WTC11 (cell line): ENCODE measurements around the gene LRRC49. TPM values are rescaled to one million over a fixed set of nuclear protein-coding genes. Genes with fewer than 3 reads are reported as not detected.

Source experiments
- ATAC-seq: fragments of 200-7000 bp; cut with Tn5 transposase; 2 replicates; pipeline ENCODE4 v1.10.0; 2021; ENCODE audit warnings: mild to moderate bottlenecking, moderate library complexity
- CTCF ChIA-PET: fragments of 300-600 bp; sonication (Branson Sonifier 250); formaldehyde crosslinking; loops from one replicate; lab custom pipeline; 2021; ENCODE audit warnings: antibody characterized with exemption; lab: Charles Lee
- POLR2A ChIA-PET: fragments of 350-600 bp; sonication (Branson Sonifier 250); formaldehyde crosslinking; loops from one replicate; lab custom pipeline; 2021; ENCODE audit warnings: antibody characterized with exemption; lab: Charles Lee
- DNase-seq: peaks from one replicate; pipeline ENCODE4 v3.0.0; 2021; ENCODE audit warnings: low spot score
- H3K27ac Mint-ChIP-seq: 2 replicates; pipeline ENCODE4 v1.8.0; 2021; ENCODE audit warnings: mixed read lengths
- H3K27me3 Mint-ChIP-seq: 2 replicates; pipeline ENCODE4 v1.8.0; 2021; ENCODE audit warnings: low read depth, mild to moderate bottlenecking, moderate library complexity, mixed read lengths
- H3K36me3 Mint-ChIP-seq: 2 replicates; pipeline ENCODE4 v1.8.0; 2021; ENCODE audit warnings: mixed read lengths
- H3K4me1 Mint-ChIP-seq: 2 replicates; pipeline ENCODE4 v1.8.0; 2022; ENCODE audit warnings: mixed read lengths
- H3K4me3 Mint-ChIP-seq: 2 replicates; pipeline ENCODE4 v1.8.0; 2021; ENCODE audit warnings: mild to moderate bottlenecking, moderate library complexity, mixed read lengths
- H3K9me3 Mint-ChIP-seq: 2 replicates; pipeline ENCODE4 v1.8.0; 2021; ENCODE audit warnings: mixed read lengths
- ATF1 ChIP-seq: sonication (generic); formaldehyde crosslinking; IDR thresholded peaks from 2 replicates; pipeline ENCODE4 v1.8.1; 2023; ENCODE audit warnings: mild to moderate bottlenecking, moderate library complexity, missing genetic modification reagents
- CREM ChIP-seq: sonication (generic); formaldehyde crosslinking; IDR thresholded peaks from 2 replicates; pipeline ENCODE4 v1.8.1; 2022; ENCODE audit warnings: mild to moderate bottlenecking, missing genetic modification reagents, moderate library complexity
- GABPB1 ChIP-seq: sonication (generic); formaldehyde crosslinking; IDR thresholded peaks from 2 replicates; pipeline ENCODE4 v1.8.1; 2023; ENCODE audit warnings: mild to moderate bottlenecking, missing genetic modification reagents
- NR1H2 ChIP-seq: sonication (generic); formaldehyde crosslinking; IDR thresholded peaks from 2 replicates; pipeline ENCODE4 v1.9.0; 2021; ENCODE audit warnings: mild to moderate bottlenecking, moderate library complexity, missing genetic modification reagents
- OVOL2 ChIP-seq: fragments of 250-450 bp; sonication (Bioruptor Pico); IDR thresholded peaks from 2 replicates; pipeline ENCODE4 v1.9.0; 2021; ENCODE audit warnings: mild to moderate bottlenecking, borderline replicate concordance
- SOX15 ChIP-seq: fragments of 250-450 bp; sonication (Bioruptor Pico); IDR thresholded peaks from 2 replicates; pipeline ENCODE4 v1.9.0; 2021; ENCODE audit warnings: mild to moderate bottlenecking
- TEAD1 ChIP-seq: sonication (generic); formaldehyde crosslinking; IDR thresholded peaks from 2 replicates; pipeline ENCODE4 v1.8.0; 2022; ENCODE audit warnings: mild to moderate bottlenecking, missing genetic modification reagents
- TEAD4 ChIP-seq: sonication (generic); formaldehyde crosslinking; IDR thresholded peaks from 2 replicates; pipeline ENCODE4 v1.8.0; 2022; ENCODE audit warnings: mild to moderate bottlenecking, missing genetic modification reagents
- ZNF416 ChIP-seq: fragments of 250-450 bp; sonication (Bioruptor Pico); IDR thresholded peaks from 2 replicates; pipeline ENCODE4 v1.9.0; 2021; ENCODE audit warnings: mild to moderate bottlenecking, inconsistent platforms
- ZNF671 ChIP-seq: fragments of 250-450 bp; sonication (Bioruptor Pico); IDR thresholded peaks from 2 replicates; pipeline ENCODE4 v1.8.0; 2021; ENCODE audit warnings: mild to moderate bottlenecking
- total RNA-seq: library from RNA; stranded (reverse); gene quantifications from 3 replicates; pipeline ENCODE4 v1.2.3, GENCODE V29; 2021
- TF ChIP-seq, protein P1 (sequence below): fragments of 250-450 bp; sonication (Bioruptor Pico); IDR thresholded peaks from 2 replicates; pipeline ENCODE4 v1.8.0; 2021; ENCODE audit warnings: mild to moderate bottlenecking
- TF ChIP-seq, protein P2 (sequence below): sonication (generic); formaldehyde crosslinking; IDR thresholded peaks from 2 replicates; pipeline ENCODE4 v1.8.1; 2023; ENCODE audit warnings: mild to moderate bottlenecking, missing genetic modification reagents, moderate library complexity
- TF ChIP-seq, protein P3 (sequence below): fragments of 200-600 bp; IDR thresholded peaks from 2 replicates; pipeline ENCODE4 v1.8.0; 2022; ENCODE audit warnings: antibody characterized with exemption
- TF ChIP-seq, protein P4 (sequence below): sonication (generic); formaldehyde crosslinking; IDR thresholded peaks from 2 replicates; pipeline ENCODE4 v1.8.0; 2022; ENCODE audit warnings: mild to moderate bottlenecking, missing genetic modification reagents
- TF ChIP-seq, protein P5 (sequence below): sonication (generic); formaldehyde crosslinking; IDR thresholded peaks from 2 replicates; pipeline ENCODE4 v1.8.0; 2023; ENCODE audit warnings: mild to moderate bottlenecking, missing genetic modification reagents
- TF ChIP-seq, protein P6 (sequence below): sonication (generic); formaldehyde crosslinking; IDR thresholded peaks from 2 replicates; pipeline ENCODE4 v1.8.1; 2023; ENCODE audit warnings: mild to moderate bottlenecking, missing genetic modification reagents, borderline replicate concordance
- TF ChIP-seq, protein P7 (sequence below): sonication (generic); formaldehyde crosslinking; conservative IDR thresholded peaks from 2 replicates; pipeline ENCODE4 v1.8.1; 2022; ENCODE audit warnings: mild to moderate bottlenecking, missing genetic modification reagents
- TF ChIP-seq, protein P8 (sequence below): sonication (generic); formaldehyde crosslinking; IDR thresholded peaks from 2 replicates; pipeline ENCODE4 v1.8.1; 2022; ENCODE audit warnings: mild to moderate bottlenecking, moderate library complexity, missing genetic modification reagents
- TF ChIP-seq, protein P9 (sequence below): sonication (generic); formaldehyde crosslinking; IDR thresholded peaks from 2 replicates; pipeline ENCODE4 v1.8.1; 2023; ENCODE audit warnings: mild to moderate bottlenecking, missing genetic modification reagents

LRRC49 gene
- total RNA-seq, 1 experiment from 2014 or later = 6.9 TPM

DNA sequence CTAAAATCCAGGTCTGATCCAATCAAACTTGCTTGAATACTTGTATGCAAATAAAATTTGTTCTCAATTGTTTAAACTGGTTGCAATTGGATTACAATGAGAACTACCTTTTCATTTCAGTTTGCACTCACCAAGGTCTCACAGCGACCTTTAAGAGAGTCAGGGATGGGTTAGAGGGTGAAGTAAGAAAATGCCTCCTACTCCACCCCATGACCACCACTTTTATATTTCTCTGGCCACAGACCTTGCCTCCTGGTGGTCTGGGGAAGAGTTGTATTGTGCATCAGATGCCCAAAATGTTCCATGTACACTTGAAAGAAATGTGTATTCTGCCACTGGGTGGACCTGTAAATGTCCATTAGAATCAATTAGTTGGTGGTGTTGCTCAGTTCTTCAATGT lies 206.3 kb downstream of the LRRC49 start:
- H3K4me3 Mint-ChIP-seq = no peak overlapping the region
- no peak overlapping the region for H3K27ac Mint-ChIP-seq
- ATAC-seq (no peak), DNase-seq (no peak)
- CTCF ChIA-PET = no interaction called here
- H3K4me1 Mint-ChIP-seq = no peaks in the 10 kb centered on the region
- no peaks in the 10 kb centered on the region for H3K36me3 Mint-ChIP-seq
- no peaks in the 10 kb centered on the region for H3K9me3 Mint-ChIP-seq
- TF ChIP-seq, protein P1, sequence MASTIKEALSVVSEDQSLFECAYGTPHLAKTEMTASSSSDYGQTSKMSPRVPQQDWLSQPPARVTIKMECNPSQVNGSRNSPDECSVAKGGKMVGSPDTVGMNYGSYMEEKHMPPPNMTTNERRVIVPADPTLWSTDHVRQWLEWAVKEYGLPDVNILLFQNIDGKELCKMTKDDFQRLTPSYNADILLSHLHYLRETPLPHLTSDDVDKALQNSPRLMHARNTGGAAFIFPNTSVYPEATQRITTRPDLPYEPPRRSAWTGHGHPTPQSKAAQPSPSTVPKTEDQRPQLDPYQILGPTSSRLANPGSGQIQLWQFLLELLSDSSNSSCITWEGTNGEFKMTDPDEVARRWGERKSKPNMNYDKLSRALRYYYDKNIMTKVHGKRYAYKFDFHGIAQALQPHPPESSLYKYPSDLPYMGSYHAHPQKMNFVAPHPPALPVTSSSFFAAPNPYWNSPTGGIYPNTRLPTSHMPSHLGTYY (CRISPR knock-in tag) = no peak
- TF ChIP-seq, protein P2, sequence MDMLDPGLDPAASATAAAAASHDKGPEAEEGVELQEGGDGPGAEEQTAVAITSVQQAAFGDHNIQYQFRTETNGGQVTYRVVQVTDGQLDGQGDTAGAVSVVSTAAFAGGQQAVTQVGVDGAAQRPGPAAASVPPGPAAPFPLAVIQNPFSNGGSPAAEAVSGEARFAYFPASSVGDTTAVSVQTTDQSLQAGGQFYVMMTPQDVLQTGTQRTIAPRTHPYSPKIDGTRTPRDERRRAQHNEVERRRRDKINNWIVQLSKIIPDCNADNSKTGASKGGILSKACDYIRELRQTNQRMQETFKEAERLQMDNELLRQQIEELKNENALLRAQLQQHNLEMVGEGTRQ (CRISPR knock-in tag) = no peak
- TF ChIP-seq TEAD4 = no peak
- TF ChIP-seq, protein P3, sequence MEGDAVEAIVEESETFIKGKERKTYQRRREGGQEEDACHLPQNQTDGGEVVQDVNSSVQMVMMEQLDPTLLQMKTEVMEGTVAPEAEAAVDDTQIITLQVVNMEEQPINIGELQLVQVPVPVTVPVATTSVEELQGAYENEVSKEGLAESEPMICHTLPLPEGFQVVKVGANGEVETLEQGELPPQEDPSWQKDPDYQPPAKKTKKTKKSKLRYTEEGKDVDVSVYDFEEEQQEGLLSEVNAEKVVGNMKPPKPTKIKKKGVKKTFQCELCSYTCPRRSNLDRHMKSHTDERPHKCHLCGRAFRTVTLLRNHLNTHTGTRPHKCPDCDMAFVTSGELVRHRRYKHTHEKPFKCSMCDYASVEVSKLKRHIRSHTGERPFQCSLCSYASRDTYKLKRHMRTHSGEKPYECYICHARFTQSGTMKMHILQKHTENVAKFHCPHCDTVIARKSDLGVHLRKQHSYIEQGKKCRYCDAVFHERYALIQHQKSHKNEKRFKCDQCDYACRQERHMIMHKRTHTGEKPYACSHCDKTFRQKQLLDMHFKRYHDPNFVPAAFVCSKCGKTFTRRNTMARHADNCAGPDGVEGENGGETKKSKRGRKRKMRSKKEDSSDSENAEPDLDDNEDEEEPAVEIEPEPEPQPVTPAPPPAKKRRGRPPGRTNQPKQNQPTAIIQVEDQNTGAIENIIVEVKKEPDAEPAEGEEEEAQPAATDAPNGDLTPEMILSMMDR = no peak
- TF ChIP-seq, protein P4, sequence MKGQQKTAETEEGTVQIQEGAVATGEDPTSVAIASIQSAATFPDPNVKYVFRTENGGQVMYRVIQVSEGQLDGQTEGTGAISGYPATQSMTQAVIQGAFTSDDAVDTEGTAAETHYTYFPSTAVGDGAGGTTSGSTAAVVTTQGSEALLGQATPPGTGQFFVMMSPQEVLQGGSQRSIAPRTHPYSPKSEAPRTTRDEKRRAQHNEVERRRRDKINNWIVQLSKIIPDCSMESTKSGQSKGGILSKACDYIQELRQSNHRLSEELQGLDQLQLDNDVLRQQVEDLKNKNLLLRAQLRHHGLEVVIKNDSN (CRISPR knock-in tag) = no peak
- no peak for TF ChIP-seq OVOL2 (CRISPR knock-in tag)
- no peak for TF ChIP-seq SOX15 (CRISPR knock-in tag)
- no peak for TF ChIP-seq TEAD1 (CRISPR knock-in tag)
- TF ChIP-seq, protein P5, sequence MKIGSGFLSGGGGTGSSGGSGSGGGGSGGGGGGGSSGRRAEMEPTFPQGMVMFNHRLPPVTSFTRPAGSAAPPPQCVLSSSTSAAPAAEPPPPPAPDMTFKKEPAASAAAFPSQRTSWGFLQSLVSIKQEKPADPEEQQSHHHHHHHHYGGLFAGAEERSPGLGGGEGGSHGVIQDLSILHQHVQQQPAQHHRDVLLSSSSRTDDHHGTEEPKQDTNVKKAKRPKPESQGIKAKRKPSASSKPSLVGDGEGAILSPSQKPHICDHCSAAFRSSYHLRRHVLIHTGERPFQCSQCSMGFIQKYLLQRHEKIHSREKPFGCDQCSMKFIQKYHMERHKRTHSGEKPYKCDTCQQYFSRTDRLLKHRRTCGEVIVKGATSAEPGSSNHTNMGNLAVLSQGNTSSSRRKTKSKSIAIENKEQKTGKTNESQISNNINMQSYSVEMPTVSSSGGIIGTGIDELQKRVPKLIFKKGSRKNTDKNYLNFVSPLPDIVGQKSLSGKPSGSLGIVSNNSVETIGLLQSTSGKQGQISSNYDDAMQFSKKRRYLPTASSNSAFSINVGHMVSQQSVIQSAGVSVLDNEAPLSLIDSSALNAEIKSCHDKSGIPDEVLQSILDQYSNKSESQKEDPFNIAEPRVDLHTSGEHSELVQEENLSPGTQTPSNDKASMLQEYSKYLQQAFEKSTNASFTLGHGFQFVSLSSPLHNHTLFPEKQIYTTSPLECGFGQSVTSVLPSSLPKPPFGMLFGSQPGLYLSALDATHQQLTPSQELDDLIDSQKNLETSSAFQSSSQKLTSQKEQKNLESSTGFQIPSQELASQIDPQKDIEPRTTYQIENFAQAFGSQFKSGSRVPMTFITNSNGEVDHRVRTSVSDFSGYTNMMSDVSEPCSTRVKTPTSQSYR (CRISPR knock-in tag) = no peak
- TF ChIP-seq, protein P6, sequence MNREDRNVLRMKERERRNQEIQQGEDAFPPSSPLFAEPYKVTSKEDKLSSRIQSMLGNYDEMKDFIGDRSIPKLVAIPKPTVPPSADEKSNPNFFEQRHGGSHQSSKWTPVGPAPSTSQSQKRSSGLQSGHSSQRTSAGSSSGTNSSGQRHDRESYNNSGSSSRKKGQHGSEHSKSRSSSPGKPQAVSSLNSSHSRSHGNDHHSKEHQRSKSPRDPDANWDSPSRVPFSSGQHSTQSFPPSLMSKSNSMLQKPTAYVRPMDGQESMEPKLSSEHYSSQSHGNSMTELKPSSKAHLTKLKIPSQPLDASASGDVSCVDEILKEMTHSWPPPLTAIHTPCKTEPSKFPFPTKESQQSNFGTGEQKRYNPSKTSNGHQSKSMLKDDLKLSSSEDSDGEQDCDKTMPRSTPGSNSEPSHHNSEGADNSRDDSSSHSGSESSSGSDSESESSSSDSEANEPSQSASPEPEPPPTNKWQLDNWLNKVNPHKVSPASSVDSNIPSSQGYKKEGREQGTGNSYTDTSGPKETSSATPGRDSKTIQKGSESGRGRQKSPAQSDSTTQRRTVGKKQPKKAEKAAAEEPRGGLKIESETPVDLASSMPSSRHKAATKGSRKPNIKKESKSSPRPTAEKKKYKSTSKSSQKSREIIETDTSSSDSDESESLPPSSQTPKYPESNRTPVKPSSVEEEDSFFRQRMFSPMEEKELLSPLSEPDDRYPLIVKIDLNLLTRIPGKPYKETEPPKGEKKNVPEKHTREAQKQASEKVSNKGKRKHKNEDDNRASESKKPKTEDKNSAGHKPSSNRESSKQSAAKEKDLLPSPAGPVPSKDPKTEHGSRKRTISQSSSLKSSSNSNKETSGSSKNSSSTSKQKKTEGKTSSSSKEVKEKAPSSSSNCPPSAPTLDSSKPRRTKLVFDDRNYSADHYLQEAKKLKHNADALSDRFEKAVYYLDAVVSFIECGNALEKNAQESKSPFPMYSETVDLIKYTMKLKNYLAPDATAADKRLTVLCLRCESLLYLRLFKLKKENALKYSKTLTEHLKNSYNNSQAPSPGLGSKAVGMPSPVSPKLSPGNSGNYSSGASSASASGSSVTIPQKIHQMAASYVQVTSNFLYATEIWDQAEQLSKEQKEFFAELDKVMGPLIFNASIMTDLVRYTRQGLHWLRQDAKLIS (CRISPR knock-in tag) = no peak
- TF ChIP-seq, protein P7, sequence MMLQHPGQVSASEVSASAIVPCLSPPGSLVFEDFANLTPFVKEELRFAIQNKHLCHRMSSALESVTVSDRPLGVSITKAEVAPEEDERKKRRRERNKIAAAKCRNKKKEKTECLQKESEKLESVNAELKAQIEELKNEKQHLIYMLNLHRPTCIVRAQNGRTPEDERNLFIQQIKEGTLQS (CRISPR knock-in tag) = no peak
- no peak for TF ChIP-seq NR1H2 (CRISPR knock-in tag)
- no peak for TF ChIP-seq ZNF671 (CRISPR knock-in tag)
- TF ChIP-seq ZNF416 = no peak
- TF ChIP-seq, protein P8, sequence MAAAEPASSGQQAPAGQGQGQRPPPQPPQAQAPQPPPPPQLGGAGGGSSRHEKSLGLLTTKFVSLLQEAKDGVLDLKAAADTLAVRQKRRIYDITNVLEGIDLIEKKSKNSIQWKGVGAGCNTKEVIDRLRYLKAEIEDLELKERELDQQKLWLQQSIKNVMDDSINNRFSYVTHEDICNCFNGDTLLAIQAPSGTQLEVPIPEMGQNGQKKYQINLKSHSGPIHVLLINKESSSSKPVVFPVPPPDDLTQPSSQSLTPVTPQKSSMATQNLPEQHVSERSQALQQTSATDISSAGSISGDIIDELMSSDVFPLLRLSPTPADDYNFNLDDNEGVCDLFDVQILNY (CRISPR knock-in tag) = no peak
- no peak for TF ChIP-seq GABPB1 (CRISPR knock-in tag)
- no peak for TF ChIP-seq CREM (CRISPR knock-in tag)
- TF ChIP-seq, protein P9, sequence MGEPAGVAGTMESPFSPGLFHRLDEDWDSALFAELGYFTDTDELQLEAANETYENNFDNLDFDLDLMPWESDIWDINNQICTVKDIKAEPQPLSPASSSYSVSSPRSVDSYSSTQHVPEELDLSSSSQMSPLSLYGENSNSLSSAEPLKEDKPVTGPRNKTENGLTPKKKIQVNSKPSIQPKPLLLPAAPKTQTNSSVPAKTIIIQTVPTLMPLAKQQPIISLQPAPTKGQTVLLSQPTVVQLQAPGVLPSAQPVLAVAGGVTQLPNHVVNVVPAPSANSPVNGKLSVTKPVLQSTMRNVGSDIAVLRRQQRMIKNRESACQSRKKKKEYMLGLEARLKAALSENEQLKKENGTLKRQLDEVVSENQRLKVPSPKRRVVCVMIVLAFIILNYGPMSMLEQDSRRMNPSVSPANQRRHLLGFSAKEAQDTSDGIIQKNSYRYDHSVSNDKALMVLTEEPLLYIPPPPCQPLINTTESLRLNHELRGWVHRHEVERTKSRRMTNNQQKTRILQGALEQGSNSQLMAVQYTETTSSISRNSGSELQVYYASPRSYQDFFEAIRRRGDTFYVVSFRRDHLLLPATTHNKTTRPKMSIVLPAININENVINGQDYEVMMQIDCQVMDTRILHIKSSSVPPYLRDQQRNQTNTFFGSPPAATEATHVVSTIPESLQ = no peak
- TF ChIP-seq ATF1 (CRISPR knock-in tag) = no peak
- TF ChIP-seq, all 79 proteins: peak for 0
- H3K27me3 Mint-ChIP-seq = peaks cover 12% of the 10 kb centered on the region
- POLR2A ChIA-PET = no interaction called here
